ENCODE data around the gene BEST2. TPM values are rescaled to one million over a fixed set of nuclear protein-coding genes. Genes with fewer than 3 reads are reported as not detected.

Gene BEST2
- total RNA-seq, 1 experiment from 2014 or later: 0.27 TPM

DNA sequence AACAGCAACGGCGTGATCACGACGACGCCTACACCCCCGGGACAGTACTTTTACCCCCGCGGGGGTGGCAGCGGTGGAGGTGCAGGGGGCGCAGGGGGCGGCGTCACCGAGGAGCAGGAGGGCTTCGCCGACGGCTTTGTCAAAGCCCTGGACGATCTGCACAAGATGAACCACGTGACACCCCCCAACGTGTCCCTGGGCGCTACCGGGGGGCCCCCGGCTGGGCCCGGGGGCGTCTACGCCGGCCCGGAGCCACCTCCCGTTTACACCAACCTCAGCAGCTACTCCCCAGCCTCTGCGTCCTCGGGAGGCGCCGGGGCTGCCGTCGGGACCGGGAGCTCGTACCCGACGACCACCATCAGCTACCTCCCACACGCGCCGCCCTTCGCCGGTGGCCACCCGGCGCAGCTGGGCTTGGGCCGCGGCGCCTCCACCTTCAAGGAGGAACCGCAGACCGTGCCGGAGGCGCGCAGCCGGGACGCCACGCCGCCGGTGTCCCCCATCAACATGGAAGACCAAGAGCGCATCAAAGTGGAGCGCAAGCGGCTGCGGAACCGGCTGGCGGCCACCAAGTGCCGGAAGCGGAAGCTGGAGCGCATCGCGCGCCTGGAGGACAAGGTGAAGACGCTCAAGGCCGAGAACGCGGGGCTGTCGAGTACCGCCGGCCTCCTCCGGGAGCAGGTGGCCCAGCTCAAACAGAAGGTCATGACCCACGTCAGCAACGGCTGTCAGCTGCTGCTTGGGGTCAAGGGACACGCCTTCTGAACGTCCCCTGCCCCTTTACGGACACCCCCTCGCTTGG is 40.7 kb downstream of the BEST2 start:
- no peaks in the 10 kb centered on the region for H3K27me3 ChIP-seq (replicated peaks; ENCODE audit: control insufficient read depth, insufficient read depth, low read length)
- Mint-ChIP-seq H3K4me3 (ENCODE audit: unreplicated experiment) (peak overlapping the region; percentile 92), H3K27ac (ENCODE audit: unreplicated experiment) (peak overlapping the region; percentile 83), H3K36me3 (ENCODE audit: insufficient read depth, unreplicated experiment) (peaks cover 48% of the 10 kb centered on the region), H3K27me3 (ENCODE audit: insufficient read depth, unreplicated experiment) (no peaks in the 10 kb centered on the region), H3K9me3 (ENCODE audit: unreplicated experiment) (no peaks in the 10 kb centered on the region), H3K4me1 (ENCODE audit: low read depth, unreplicated experiment) (peaks cover 26% of the 10 kb centered on the region)
- TF ChIP-seq, protein P1, sequence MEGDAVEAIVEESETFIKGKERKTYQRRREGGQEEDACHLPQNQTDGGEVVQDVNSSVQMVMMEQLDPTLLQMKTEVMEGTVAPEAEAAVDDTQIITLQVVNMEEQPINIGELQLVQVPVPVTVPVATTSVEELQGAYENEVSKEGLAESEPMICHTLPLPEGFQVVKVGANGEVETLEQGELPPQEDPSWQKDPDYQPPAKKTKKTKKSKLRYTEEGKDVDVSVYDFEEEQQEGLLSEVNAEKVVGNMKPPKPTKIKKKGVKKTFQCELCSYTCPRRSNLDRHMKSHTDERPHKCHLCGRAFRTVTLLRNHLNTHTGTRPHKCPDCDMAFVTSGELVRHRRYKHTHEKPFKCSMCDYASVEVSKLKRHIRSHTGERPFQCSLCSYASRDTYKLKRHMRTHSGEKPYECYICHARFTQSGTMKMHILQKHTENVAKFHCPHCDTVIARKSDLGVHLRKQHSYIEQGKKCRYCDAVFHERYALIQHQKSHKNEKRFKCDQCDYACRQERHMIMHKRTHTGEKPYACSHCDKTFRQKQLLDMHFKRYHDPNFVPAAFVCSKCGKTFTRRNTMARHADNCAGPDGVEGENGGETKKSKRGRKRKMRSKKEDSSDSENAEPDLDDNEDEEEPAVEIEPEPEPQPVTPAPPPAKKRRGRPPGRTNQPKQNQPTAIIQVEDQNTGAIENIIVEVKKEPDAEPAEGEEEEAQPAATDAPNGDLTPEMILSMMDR (IDR thresholded peaks at IDR 0.05; ENCODE audit: insufficient read depth in 1 of 2, low read depth in 1 of 2, low read length in 1 of 2, severe bottlenecking in 1 of 2, unreplicated experiment in 1 of 2): no peak
- CTCF ChIA-PET: interaction anchor here (0.6 to 3.7 kb wide), 8 partner anchors 9 to 58 kb away, joined by 3 to 38 read pairs (median 4); partner anchors contain the start of genes RNASEH2A and TRIR
- POLR2A ChIA-PET: interaction anchor here (0.7 to 3.0 kb wide), 13 partner anchors 10 to 127 kb away, joined by 3 to 36 read pairs (median 5); partner anchors contain the start of genes PRDX2, RNASEH2A, SYCE2 and THSD8
- DNase-seq: peak; percentile 70 to 76
- H3K9me3 ChIP-seq: no peaks in the 10 kb centered on the region
- no peaks in the 10 kb centered on the region; the same call in 1 of the 2 replicates for H3K36me3 ChIP-seq (ENCODE audit: control insufficient read depth, insufficient read depth, low read length)
- intact Hi-C loops (cut with micrococcal nuclease; ENCODE audit: unreplicated experiment): loop anchor here (1.0 to 5.0 kb wide), 2 partner anchors 15 to 360 kb away; partner anchors contain the start of genes IER2 and STX10
- peak overlapping the region; percentile 93 for H3K4me3 ChIP-seq (ENCODE audit: low read depth, low read length)
- peaks cover 33% of the 10 kb centered on the region for H3K4me1 ChIP-seq
- TSS peak; percentile 67 for BruUV-seq (replicated peaks)

- H3K9me3 Mint-ChIP-seq (ENCODE audit: unreplicated experiment): no peaks in the 10 kb centered on the region
- H3K36me3 Mint-ChIP-seq (ENCODE audit: insufficient read depth, unreplicated experiment): peaks cover 54% of the 10 kb centered on the region
- Histone ChIP-seq H3K4me1 (peaks cover 30% of the 10 kb centered on the region), H3K4me3 (ENCODE audit: low read depth, low read length) (peak overlapping the region; percentile 93), H3K27me3 (replicated peaks; ENCODE audit: control insufficient read depth, insufficient read depth, low read length) (no peaks in the 10 kb centered on the region), H3K36me3 (ENCODE audit: control insufficient read depth, insufficient read depth, low read length) (no peaks in the 10 kb centered on the region; the same call in 1 of the 2 replicates), H3K9me3 (no peaks in the 10 kb centered on the region)
- BruUV-seq (replicated peaks): TSS peak; percentile 45
- peaks cover 26% of the 10 kb centered on the region for H3K4me1 Mint-ChIP-seq (ENCODE audit: low read depth, unreplicated experiment)
- ChIA-PET CTCF (interaction anchor here (0.5 to 3.7 kb wide), 8 partner anchors 10 to 184 kb away, joined by 3 to 38 read pairs (median 5); partner anchors contain the start of gene TRIR), POLR2A (interaction anchor here (0.6 to 3.0 kb wide), 10 partner anchors 9 to 1374 kb away, joined by 3 to 36 read pairs (median 8); partner anchors contain the start of genes GET3, PRDX2, RGL3 and RNASEH2A)
- intact Hi-C loops (cut with micrococcal nuclease; ENCODE audit: unreplicated experiment): loop anchor here (1.0 to 5.0 kb wide), 2 partner anchors 16 to 359 kb away; partner anchors contain the start of genes IER2 and STX10
- DNase-seq: no peak
- H3K4me3 Mint-ChIP-seq (ENCODE audit: unreplicated experiment): peak overlapping the region; percentile 92
- peak overlapping the region; percentile 83 for H3K27ac Mint-ChIP-seq (ENCODE audit: unreplicated experiment)
- H3K27me3 Mint-ChIP-seq (ENCODE audit: insufficient read depth, unreplicated experiment): no peaks in the 10 kb centered on the region
- TF ChIP-seq, protein P1 (IDR thresholded peaks at IDR 0.05; ENCODE audit: insufficient read depth in 1 of 2, low read depth in 1 of 2, low read length in 1 of 2, severe bottlenecking in 1 of 2, unreplicated experiment in 1 of 2): no peak
Measured at GRCh38 chr19:12792853-12793289, 41.3 kb downstream of the BEST2 start.

Data from Caco-2 (cell line).